ENCODE results near the gene ACCS. TPM values are rescaled to one million over a fixed set of nuclear protein-coding genes. Genes with fewer than 3 reads are reported as not detected.
A peak's percentile ranks its signal among the peaks of the same experiment; 100 is the strongest.

Gene ACCS
- total RNA-seq, 1 donor from 2014 or later = 7.9 TPM

DNA sequence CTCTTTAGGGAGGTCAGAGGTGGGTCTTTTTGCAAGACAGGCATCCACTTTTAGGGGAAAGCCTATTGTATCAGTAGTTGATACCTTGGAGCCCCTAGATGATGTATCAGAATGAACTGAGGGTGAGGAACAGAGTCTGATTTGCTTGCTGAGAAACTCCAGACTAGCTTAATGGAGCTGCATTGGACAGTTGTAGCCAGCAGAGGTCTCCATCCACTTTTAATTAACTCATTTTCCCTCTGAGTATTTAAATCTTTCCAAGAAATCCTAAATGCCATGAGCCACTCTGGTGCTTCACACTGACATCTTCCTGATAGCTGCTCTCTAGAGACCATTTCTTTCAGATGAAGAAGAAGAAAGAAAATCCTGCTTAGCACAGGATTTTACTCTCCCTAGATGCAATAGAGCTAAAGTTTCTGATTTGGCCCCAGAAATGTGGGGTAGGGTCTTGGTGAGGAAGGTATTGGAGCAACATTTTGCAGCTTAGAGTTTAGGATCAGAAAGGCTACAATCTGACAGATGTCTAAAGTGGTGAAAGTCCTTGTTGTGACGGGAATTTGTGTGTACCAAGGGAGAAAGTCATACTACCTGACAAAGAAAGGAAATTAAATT, 67.4 kb downstream of the ACCS start:
- H3K4me3 ChIP-seq = no peak overlapping the region
- TF ChIP-seq, protein P1, sequence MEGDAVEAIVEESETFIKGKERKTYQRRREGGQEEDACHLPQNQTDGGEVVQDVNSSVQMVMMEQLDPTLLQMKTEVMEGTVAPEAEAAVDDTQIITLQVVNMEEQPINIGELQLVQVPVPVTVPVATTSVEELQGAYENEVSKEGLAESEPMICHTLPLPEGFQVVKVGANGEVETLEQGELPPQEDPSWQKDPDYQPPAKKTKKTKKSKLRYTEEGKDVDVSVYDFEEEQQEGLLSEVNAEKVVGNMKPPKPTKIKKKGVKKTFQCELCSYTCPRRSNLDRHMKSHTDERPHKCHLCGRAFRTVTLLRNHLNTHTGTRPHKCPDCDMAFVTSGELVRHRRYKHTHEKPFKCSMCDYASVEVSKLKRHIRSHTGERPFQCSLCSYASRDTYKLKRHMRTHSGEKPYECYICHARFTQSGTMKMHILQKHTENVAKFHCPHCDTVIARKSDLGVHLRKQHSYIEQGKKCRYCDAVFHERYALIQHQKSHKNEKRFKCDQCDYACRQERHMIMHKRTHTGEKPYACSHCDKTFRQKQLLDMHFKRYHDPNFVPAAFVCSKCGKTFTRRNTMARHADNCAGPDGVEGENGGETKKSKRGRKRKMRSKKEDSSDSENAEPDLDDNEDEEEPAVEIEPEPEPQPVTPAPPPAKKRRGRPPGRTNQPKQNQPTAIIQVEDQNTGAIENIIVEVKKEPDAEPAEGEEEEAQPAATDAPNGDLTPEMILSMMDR (IDR thresholded peaks at IDR 0.05; ENCODE audit: borderline replicate concordance) = peak; percentile 77
- no peak for DNase-seq
- peaks cover 13% of the 10 kb centered on the region for H3K4me1 ChIP-seq
- no peak overlapping the region for H3K27ac ChIP-seq (replicated peaks)
- peaks cover 47% of the 10 kb centered on the region for H3K36me3 ChIP-seq
- no peaks in the 10 kb centered on the region for H3K9me3 ChIP-seq (replicated peaks)
- intact Hi-C loops (cut with micrococcal nuclease) = loop anchor here (5.0 to 10.0 kb wide), 2 partner anchors 154 to 401 kb away; no protein-coding TSS in a partner anchor
- no peaks in the 10 kb centered on the region for H3K27me3 ChIP-seq (ENCODE audit: low read depth)

Other genes starting within 250 kb of the ACCS start
- 18.1 TPM for gene ALKBH3, start 185.4 kb upstream of the ACCS start, total RNA-seq
- gene C11orf96, start 123.6 kb upstream of the ACCS start, total RNA-seq = 20.1 TPM
- gene ACCSL, start 18.3 kb upstream of the ACCS start, total RNA-seq = not detected
- gene EXT2, start 29.4 kb downstream of the ACCS start, total RNA-seq = 24.5 TPM
- gene ALX4, start 243.9 kb downstream of the ACCS start, total RNA-seq = not detected

Measured in left ventricle myocardium inferior (tissue), 1 donor.